Muscle layer of duodenum (tissue), 2 donors: ENCODE data around the gene AARS1.
A peak's percentile ranks its signal among the peaks of the same experiment; 100 is the strongest.
"Not testable (repeated sequence)": the region's sequence is repeated elsewhere in the genome, so short reads cannot be mapped to it uniquely, and the experiment has no call there.

Source experiments
- H3K27ac ChIP-seq: one replicate; pipeline ENCODE4 v1.7.0; 2013; ENCODE audit warnings: mild to moderate bottlenecking, low read length
- H3K27me3 ChIP-seq: one replicate; pipeline ENCODE4 v1.7.0; 2013; ENCODE audit warnings: low read depth, mild to moderate bottlenecking, control low read depth, low read length
- H3K36me3 ChIP-seq, 2 donors: one replicate each; pipeline ENCODE4 v1.7.0; 2013; ENCODE audit warnings: low read length in 2 of 2, control low read depth in 1 of 2, mild to moderate bottlenecking in 1 of 2; ENCODE audit not compliant: insufficient read depth in 2 of 2, control insufficient read depth in 1 of 2
- H3K4me1 ChIP-seq, 2 donors: one replicate each; pipeline ENCODE4 v1.7.0; 2013; ENCODE audit warnings: low read length in 2 of 2, mild to moderate bottlenecking in 2 of 2, control low read depth in 1 of 2, moderate library complexity in 1 of 2; ENCODE audit not compliant: insufficient read depth in 2 of 2, control insufficient read depth in 1 of 2
- H3K4me3 ChIP-seq, 2 donors: one replicate each; pipeline ENCODE4 v1.7.0; 2013; ENCODE audit warnings: low read length in 2 of 2, low read depth in 1 of 2, mild to moderate bottlenecking in 1 of 2
- H3K9me3 ChIP-seq, 2 donors: one replicate each; pipeline ENCODE4 v1.7.0; 2013; ENCODE audit warnings: low read length in 2 of 2, control low read depth in 1 of 2, mild to moderate bottlenecking in 1 of 2; ENCODE audit not compliant: control insufficient read depth in 1 of 2
- donor health status: healthy.

The AARS1 gene

GRCh38 chr16:70289229-70290094 is at the start of gene AARS1:
AARS1 (minus strand) TSS chr16:70289506; CDS start chr16:70282763, 6,743 bp downstream.
- Histone ChIP-seq H3K36me3 (peaks cover 3 to 6% of the 10 kb centered on the region in 2 donors), H3K9me3 (no peaks in the 10 kb centered on the region), H3K27ac (peak within 1 kb of the TSS; percentile 95), H3K4me3 (peak within 1 kb of the TSS; percentile 81 to 82), H3K4me1 (no peaks in the 10 kb centered on the region), H3K27me3 (no peaks in the 10 kb centered on the region)

DNA sequence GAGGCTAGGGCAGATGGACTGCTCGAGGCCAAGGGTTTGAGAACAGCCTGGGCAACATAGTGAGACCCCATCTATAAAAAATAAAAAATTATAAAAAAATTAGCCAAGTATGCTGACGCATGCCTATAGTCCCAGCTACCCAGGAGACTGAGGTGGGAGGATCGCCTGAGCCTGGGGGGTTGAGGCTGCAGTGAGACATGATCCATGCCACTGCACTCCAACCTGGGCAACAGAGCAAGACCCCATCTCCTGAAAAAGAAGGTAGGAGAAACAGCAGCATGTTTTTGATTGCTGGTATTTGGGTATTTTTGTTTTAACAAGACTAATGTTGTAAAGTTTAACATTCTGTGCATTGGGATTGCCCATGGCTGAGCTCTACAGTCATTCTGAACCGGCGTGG is 48.5 kb upstream of the AARS1 start:
- Histone ChIP-seq H3K9me3 (no peaks in the 10 kb centered on the region), H3K4me3 (no peak overlapping the region), H3K4me1 (no peaks in the 10 kb centered on the region), H3K27me3 (no peaks in the 10 kb centered on the region), H3K36me3 (peaks cover 16 to 29% of the 10 kb centered on the region in 2 donors), H3K27ac (no peak overlapping the region)

DNA sequence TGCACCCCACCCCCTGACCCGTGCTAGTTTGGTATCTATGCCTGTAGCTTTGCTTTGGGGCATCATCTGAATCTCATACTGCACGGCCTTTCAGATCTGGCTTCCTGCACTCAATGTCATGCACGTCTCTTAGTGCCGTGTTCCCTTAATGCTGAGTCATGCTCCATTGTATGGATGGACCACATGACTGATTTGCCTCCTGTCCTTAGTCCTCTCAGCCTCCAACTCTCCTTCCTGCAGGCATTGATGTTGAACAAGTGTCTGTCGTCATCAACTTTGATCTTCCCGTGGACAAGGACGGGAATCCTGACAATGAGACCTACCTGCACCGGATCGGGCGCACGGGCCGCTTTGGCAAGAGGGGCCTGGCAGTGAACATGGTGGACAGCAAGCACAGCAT is 43.4 kb upstream of the AARS1 start:
- not testable (repeated sequence) for H3K4me1 ChIP-seq, H3K4me3 ChIP-seq, H3K27ac ChIP-seq, H3K27me3 ChIP-seq, H3K9me3 ChIP-seq
- H3K36me3 ChIP-seq, result peaks cover 20 to 59% of the 10 kb centered on the region in 2 donors

GRCh38 chr16:70331588-70332358 is 42.5 kb upstream of the AARS1 start:
- Histone ChIP-seq H3K27ac (no peak overlapping the region), H3K9me3 (no peaks in the 10 kb centered on the region), H3K27me3 (no peaks in the 10 kb centered on the region), H3K36me3 (peaks cover 20 to 59% of the 10 kb centered on the region in 2 donors), H3K4me3 (no peak overlapping the region), H3K4me1 (no peaks in the 10 kb centered on the region)

DNA sequence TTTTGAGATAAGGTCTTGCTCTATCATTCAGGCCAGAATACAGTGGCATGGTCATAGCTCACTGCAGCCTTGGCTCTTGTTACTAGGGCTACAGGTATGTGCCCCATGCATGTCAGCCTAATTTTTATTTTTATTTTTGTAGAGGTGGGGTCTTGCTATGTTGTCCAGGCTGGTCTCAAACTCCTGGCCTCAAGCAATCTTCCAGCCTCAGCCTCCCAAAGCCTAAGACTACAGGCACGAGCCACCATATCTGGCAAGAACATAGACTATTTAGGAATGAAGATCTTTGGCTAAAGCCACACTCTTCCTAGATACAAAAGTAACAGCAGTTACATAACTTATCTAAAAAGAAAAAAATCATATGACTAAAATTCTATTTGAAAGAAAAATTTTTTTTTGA is 41.8 kb upstream of the AARS1 start:
- Histone ChIP-seq H3K36me3 (peaks cover 20 to 58% of the 10 kb centered on the region in 2 donors), H3K4me3 (no peak overlapping the region)

GRCh38 chr16:70324998-70325747 is 35.9 kb upstream of the AARS1 start:
- Histone ChIP-seq H3K36me3 (peaks cover 22 to 52% of the 10 kb centered on the region in 2 donors), H3K27ac (no peak overlapping the region), H3K4me1 (no peaks in the 10 kb centered on the region)

More for the DNA sequence above, 41.8 kb upstream of the AARS1 start:
- Histone ChIP-seq H3K9me3 (no peaks in the 10 kb centered on the region), H3K27me3 (no peaks in the 10 kb centered on the region), H3K27ac (no peak overlapping the region), H3K4me1 (no peaks in the 10 kb centered on the region)

GRCh38 chr16:70320121-70320520 is 30.8 kb upstream of the AARS1 start:
- Histone ChIP-seq H3K9me3 (no peaks in the 10 kb centered on the region), H3K27ac (no peak overlapping the region), H3K4me1 (no peaks in the 10 kb centered on the region), H3K36me3 (peaks cover 17 to 55% of the 10 kb centered on the region in 2 donors), H3K27me3 (no peaks in the 10 kb centered on the region), H3K4me3 (no peak overlapping the region)

More at GRCh38 chr16:70324998-70325747, 35.9 kb upstream of the AARS1 start:
- H3K9me3 ChIP-seq, result no peaks in the 10 kb centered on the region
- H3K27me3 ChIP-seq, result no peaks in the 10 kb centered on the region
- no peak overlapping the region for H3K4me3 ChIP-seq

DNA sequence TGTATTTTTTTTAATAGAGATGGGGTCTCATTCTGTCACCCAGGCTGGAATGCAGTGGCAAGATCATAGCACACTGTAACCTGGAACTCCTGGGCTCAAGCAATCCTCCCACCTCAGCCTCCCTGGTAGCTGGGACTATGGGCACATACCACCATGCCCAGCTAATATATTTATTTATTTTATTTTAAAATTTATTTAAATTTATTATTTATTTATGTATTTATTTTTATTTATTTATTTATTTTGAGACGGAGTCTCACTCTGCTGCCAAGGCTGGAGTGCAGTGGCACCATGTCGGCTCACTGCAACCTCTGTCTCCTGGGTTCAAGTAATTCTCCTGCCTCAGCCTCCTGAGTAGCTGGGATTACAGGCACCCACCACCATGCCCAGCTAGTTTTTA is 18.4 kb upstream of the AARS1 start:
- H3K4me3 ChIP-seq, H3K4me1 ChIP-seq, H3K27me3 ChIP-seq, H3K36me3 ChIP-seq, H3K27ac ChIP-seq, H3K9me3 ChIP-seq: not testable (repeated sequence)

DNA sequence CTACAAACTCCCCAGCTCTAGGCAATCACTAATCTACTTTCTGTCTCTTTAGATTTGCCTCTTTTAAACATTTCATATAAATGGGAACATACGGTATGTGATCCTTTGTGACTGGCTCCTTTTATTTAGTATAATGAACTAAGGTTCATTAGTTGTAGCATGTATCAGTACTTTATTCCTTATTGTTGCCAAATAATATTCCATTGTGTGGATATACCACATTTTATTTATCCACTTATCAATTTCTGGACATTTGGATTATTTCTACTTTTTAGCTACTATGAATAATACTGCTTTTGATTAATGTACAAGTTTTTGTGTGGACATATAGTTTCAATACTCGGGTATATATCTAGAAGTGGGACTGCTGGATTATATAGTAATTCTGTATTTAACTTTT is 17.6 kb upstream of the AARS1 start:
- Histone ChIP-seq H3K27ac (no peak overlapping the region), H3K4me1 (no peaks in the 10 kb centered on the region), H3K9me3 (no peaks in the 10 kb centered on the region), H3K27me3 (no peaks in the 10 kb centered on the region), H3K4me3 (no peak overlapping the region), H3K36me3 (peaks cover 0 to 4% of the 10 kb centered on the region in 2 donors)

DNA sequence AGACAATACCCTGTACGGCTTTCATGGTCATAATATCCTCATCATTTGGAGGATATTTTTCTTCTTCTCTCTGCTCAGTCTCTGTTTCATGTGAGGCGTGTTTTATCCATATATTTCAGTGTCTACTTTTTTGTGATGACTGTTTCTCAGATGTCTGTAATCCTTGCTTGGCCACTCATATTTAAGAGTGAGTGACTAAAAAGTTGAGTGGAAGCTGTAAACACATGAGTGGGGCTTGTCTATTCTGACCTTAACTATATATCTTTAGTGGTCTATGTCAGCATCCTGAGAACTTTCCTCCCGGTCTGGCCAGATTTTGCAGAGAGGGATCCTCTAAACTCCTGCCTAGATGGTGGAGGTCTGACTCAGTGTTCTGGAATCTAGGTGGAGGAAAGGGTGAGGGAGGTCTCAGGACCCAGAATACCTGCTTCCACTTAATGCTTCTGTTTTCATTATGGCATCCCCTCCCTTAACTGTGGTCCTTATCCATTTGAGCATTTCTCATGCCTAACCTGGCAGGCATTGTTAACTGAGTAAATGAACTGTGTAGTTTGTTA is 15.7 kb upstream of the AARS1 start:
- peaks cover 0 to 16% of the 10 kb centered on the region in 2 donors for H3K36me3 ChIP-seq
- no peak overlapping the region for H3K4me3 ChIP-seq
- H3K9me3 ChIP-seq, result peaks cover 0 to 6% of the 10 kb centered on the region in 2 donors
- peaks cover 0 to 3% of the 10 kb centered on the region in 2 donors for H3K4me1 ChIP-seq
- no peaks in the 10 kb centered on the region for H3K27me3 ChIP-seq
- no peak overlapping the region for H3K27ac ChIP-seq
